HEK293 (cell line): ENCODE measurements around the gene TADA2B.

ENCODE experiments used
- CTCF ChIA-PET: fragments of 350-600 bp; formaldehyde crosslinking; extraction: SDS; loops from one replicate; lab custom pipeline; 2021; ENCODE audit warnings: antibody characterized with exemption; lab: Yijun Ruan, JAX
- POLR2A ChIA-PET: fragments of 300-600 bp; formaldehyde crosslinking; extraction: SDS; loops from one replicate; lab custom pipeline; 2020; ENCODE audit warnings: antibody characterized with exemption, inconsistent platforms; lab: Yijun Ruan, JAX
- H3K27ac ChIP-seq: fragments of 200-500 bp; sonication (Bioruptor generic); 2 replicates; pipeline ENCODE4 v1.5.1; 2014; ENCODE audit warnings: low read depth, low read length, control low read depth, inconsistent platforms; ENCODE audit errors: extremely low read depth
- H3K36me3 ChIP-seq, 2 experiments: fragments of 200-500 bp in 1 of 2; sonication (Bioruptor generic) in 1 of 2; 1 replicate in 1 of 2; 2 replicates in 1 of 2; pipeline ENCODE4 v1.5.1; 2014 to 2017; ENCODE audit warnings: inconsistent platforms in 2 of 2, low read length in 2 of 2; ENCODE audit not compliant: control insufficient read depth in 2 of 2, insufficient read depth in 1 of 2
- H3K4me1 ChIP-seq: fragments of 200-500 bp; sonication (Bioruptor generic); 2 replicates; pipeline ENCODE4 v1.5.1; 2014; ENCODE audit warnings: mild to moderate bottlenecking, low read length, inconsistent platforms; ENCODE audit not compliant: control insufficient read depth, insufficient read depth
- H3K4me3 ChIP-seq: 2 replicates; pipeline ENCODE4 v1.5.1; 2011; ENCODE audit warnings: low read depth, mild to moderate bottlenecking, control low read depth, low read length, moderate library complexity
- H3K9me3 ChIP-seq: fragments of 200-500 bp; sonication (Bioruptor generic); 2 replicates; pipeline ENCODE4 v1.5.1; 2014; ENCODE audit warnings: low read depth, low read length, inconsistent platforms; ENCODE audit not compliant: control insufficient read depth, insufficient read depth
- AEBP2 ChIP-seq: fragments of 450-650 bp; formaldehyde crosslinking; IDR thresholded peaks from 2 replicates; pipeline ENCODE4 v1.5.1; 2016; ENCODE audit warnings: missing biosample characterization, missing genetic modification characterization, borderline replicate concordance
- CTCF ChIP-seq: fragments of 450-650 bp; formaldehyde crosslinking; IDR thresholded peaks from 2 replicates; pipeline ENCODE4 v1.5.1; 2016; ENCODE audit warnings: missing biosample characterization, missing genetic modification characterization
- KLF9 ChIP-seq: fragments of 450-650 bp; formaldehyde crosslinking; IDR thresholded peaks from 2 replicates; pipeline ENCODE4 v1.5.1; 2016; ENCODE audit warnings: missing biosample characterization, missing genetic modification characterization, low read depth
- PATZ1 ChIP-seq: fragments of 450-650 bp; formaldehyde crosslinking; IDR thresholded peaks from 2 replicates; pipeline ENCODE4 v1.5.1; 2016; ENCODE audit warnings: missing biosample characterization, missing genetic modification characterization
- PRDM4 ChIP-seq: fragments of 450-650 bp; formaldehyde crosslinking; IDR thresholded peaks from 2 replicates; pipeline ENCODE4 v1.5.1; 2017; ENCODE audit warnings: missing biosample characterization, missing genetic modification characterization
- SCRT1 ChIP-seq: fragments of 450-650 bp; formaldehyde crosslinking; IDR thresholded peaks from 2 replicates; pipeline ENCODE4 v1.5.1; 2016; ENCODE audit warnings: missing biosample characterization, missing genetic modification characterization, borderline replicate concordance
- ZFP69B ChIP-seq: fragments of 450-650 bp; formaldehyde crosslinking; IDR thresholded peaks from 2 replicates; pipeline ENCODE4 v1.5.1; 2016; ENCODE audit warnings: missing biosample characterization, missing genetic modification characterization
- ZNF133 ChIP-seq: fragments of 450-650 bp; formaldehyde crosslinking; IDR thresholded peaks from 2 replicates; pipeline ENCODE4 v1.5.1; 2016; ENCODE audit warnings: missing biosample characterization, missing genetic modification characterization
- ZNF140 ChIP-seq: fragments of 450-650 bp; formaldehyde crosslinking; IDR thresholded peaks from 2 replicates; pipeline ENCODE4 v1.5.1; 2016; ENCODE audit warnings: missing biosample characterization, missing genetic modification characterization
- ZNF148 ChIP-seq: fragments of 450-650 bp; formaldehyde crosslinking; IDR thresholded peaks from 2 replicates; pipeline ENCODE4 v1.5.0; 2017; ENCODE audit warnings: missing biosample characterization, missing genetic modification characterization, borderline replicate concordance
- ZNF2 ChIP-seq: fragments of 450-650 bp; formaldehyde crosslinking; IDR thresholded peaks from 2 replicates; pipeline ENCODE4 v1.5.1; 2016; ENCODE audit warnings: missing biosample characterization, missing genetic modification characterization
- ZNF274 ChIP-seq, 2 experiments: fragments of 200-500 bp in 1 of 2; fragments of 450-650 bp in 1 of 2; sonication (Bioruptor generic) in 1 of 2; formaldehyde crosslinking in 1 of 2; IDR thresholded peaks; 2 replicates each; pipeline versions ENCODE4 v1.5.1 to v1.6.1; 2014 to 2016; ENCODE audit warnings: borderline replicate concordance in 1 of 2, inconsistent platforms in 1 of 2, low read length in 1 of 2, missing biosample characterization in 1 of 2, missing genetic modification characterization in 1 of 2
- ZNF341 ChIP-seq: fragments of 450-650 bp; formaldehyde crosslinking; IDR thresholded peaks from 2 replicates; pipeline ENCODE4; 2016; ENCODE audit warnings: low read depth, missing biosample characterization, missing genetic modification characterization
- ZNF391 ChIP-seq: fragments of 450-650 bp; formaldehyde crosslinking; IDR thresholded peaks from 2 replicates; pipeline ENCODE4 v1.5.1; 2016; ENCODE audit warnings: low read depth, missing biosample characterization, missing genetic modification characterization, borderline replicate concordance
- ZNF423 ChIP-seq: fragments of 450-650 bp; formaldehyde crosslinking; IDR thresholded peaks from 2 replicates; pipeline ENCODE4 v1.5.1; 2016; ENCODE audit warnings: missing biosample characterization, missing genetic modification characterization
- ZNF626 ChIP-seq: fragments of 450-650 bp; sonication (Bioruptor Pico); formaldehyde crosslinking; IDR thresholded peaks from 2 replicates; pipeline ENCODE4 v1.5.1; 2018; ENCODE audit warnings: missing biosample characterization, missing genetic modification characterization, inconsistent platforms
- ZNF629 ChIP-seq: fragments of 450-650 bp; formaldehyde crosslinking; IDR thresholded peaks from 2 replicates; pipeline ENCODE4 v1.5.1; 2017; ENCODE audit warnings: missing biosample characterization, missing genetic modification characterization
- ZNF776 ChIP-seq: fragments of 450-650 bp; formaldehyde crosslinking; IDR thresholded peaks from 2 replicates; pipeline ENCODE4 v1.5.0; 2017; ENCODE audit warnings: missing biosample characterization, missing genetic modification characterization, borderline replicate concordance

Gene TADA2B

GRCh38 chr4:7026107-7026506 lies 17.1 kb upstream of the TADA2B start:
- Histone ChIP-seq H3K4me1 (no peaks in the 10 kb centered on the region), H3K4me3 (no peak overlapping the region), H3K9me3 (no peaks in the 10 kb centered on the region), H3K27ac (no peak overlapping the region), H3K36me3 (peaks cover 7 to 81% of the 10 kb centered on the region in 2 experiments; a peak in 2 of 3 replicates)
- TF ChIP-seq ZNF423 (tag by site-specific recombination), result no peak
- no peak for TF ChIP-seq ZNF274 (IDR thresholded peaks at IDR 0.05; ENCODE audit: low read length)
- TF ChIP-seq ZNF274 (tag by site-specific recombination; IDR thresholded peaks at IDR 0.05; ENCODE audit: borderline replicate concordance), result no peak
- no peak for TF ChIP-seq ZNF140 (tag by site-specific recombination)
- TF ChIP-seq ZNF391 (tag by site-specific recombination), result no peak
- TF ChIP-seq ZNF341, result no peak
- TF ChIP-seq SCRT1 (tag by site-specific recombination), result no peak
- TF ChIP-seq ZNF148 (tag by site-specific recombination), result no peak
- no peak for TF ChIP-seq ZNF776 (tag by site-specific recombination)
- no peak for TF ChIP-seq ZNF626 (tag by site-specific recombination)
- no peak for TF ChIP-seq PATZ1 (tag by site-specific recombination)
- no peak for TF ChIP-seq ZNF2 (tag by site-specific recombination)
- no peak for TF ChIP-seq ZNF629 (tag by site-specific recombination)
- no peak for TF ChIP-seq CTCF (tag by site-specific recombination)
- TF ChIP-seq ZNF133 (tag by site-specific recombination), result no peak
- no peak for TF ChIP-seq AEBP2
- no peak for TF ChIP-seq ZFP69B (tag by site-specific recombination)
- no peak for TF ChIP-seq PRDM4 (tag by site-specific recombination)
- no peak for TF ChIP-seq KLF9 (tag by site-specific recombination)
- CTCF ChIA-PET, result no interaction called here
- POLR2A ChIA-PET, result no interaction called here
